Gastrocnemius medialis (tissue), 4 donors: ENCODE data around the gene PDLIM3.

ENCODE experiments used
- POLR2A ChIP-seq, 2 donors: fragments of 450-650 bp; IDR thresholded peaks; one replicate each; pipeline ENCODE4 v1.6.1; 2017; ENCODE audit warnings: antibody characterized with exemption in 2 of 2, mild to moderate bottlenecking in 2 of 2, moderate library complexity in 2 of 2
- TF ChIP-seq, protein P1 (sequence below), 5 experiments: fragments of 450-650 bp in 3 of 5; fragments of 200-600 bp in 2 of 5; sonication (generic) in 2 of 5; IDR thresholded peaks in 4 of 5; conservative IDR thresholded peaks in 1 of 5; 1 replicate in 4 of 5; 2 replicates in 1 of 5; pipeline ENCODE4 v1.5.1; 2016 to 2019; ENCODE audit warnings: antibody characterized with exemption in 5 of 5, mild to moderate bottlenecking in 3 of 5, moderate library complexity in 3 of 5

GRCh38 chr4:185535612-185536410 is 504 bp upstream of the PDLIM3 start:
- no peak for TF ChIP-seq POLR2A (IDR thresholded peaks at IDR 0.05)
- TF ChIP-seq, protein P1, sequence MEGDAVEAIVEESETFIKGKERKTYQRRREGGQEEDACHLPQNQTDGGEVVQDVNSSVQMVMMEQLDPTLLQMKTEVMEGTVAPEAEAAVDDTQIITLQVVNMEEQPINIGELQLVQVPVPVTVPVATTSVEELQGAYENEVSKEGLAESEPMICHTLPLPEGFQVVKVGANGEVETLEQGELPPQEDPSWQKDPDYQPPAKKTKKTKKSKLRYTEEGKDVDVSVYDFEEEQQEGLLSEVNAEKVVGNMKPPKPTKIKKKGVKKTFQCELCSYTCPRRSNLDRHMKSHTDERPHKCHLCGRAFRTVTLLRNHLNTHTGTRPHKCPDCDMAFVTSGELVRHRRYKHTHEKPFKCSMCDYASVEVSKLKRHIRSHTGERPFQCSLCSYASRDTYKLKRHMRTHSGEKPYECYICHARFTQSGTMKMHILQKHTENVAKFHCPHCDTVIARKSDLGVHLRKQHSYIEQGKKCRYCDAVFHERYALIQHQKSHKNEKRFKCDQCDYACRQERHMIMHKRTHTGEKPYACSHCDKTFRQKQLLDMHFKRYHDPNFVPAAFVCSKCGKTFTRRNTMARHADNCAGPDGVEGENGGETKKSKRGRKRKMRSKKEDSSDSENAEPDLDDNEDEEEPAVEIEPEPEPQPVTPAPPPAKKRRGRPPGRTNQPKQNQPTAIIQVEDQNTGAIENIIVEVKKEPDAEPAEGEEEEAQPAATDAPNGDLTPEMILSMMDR (IDR thresholded peaks at IDR 0.05 in 4 of 5, conservative IDR thresholded peaks at IDR 0.05 in 1 of 5) = no peak
